Breast epithelium (tissue), 3 donors: ENCODE measurements around the gene KIF1B.

Experiments used
- CTCF ChIP-seq, 3 donors: fragments of 450-650 bp; IDR thresholded peaks; one replicate each; pipeline ENCODE4 v1.5.1; 2016 to 2017; ENCODE audit warnings: antibody characterized with exemption in 3 of 3, mild to moderate bottlenecking in 3 of 3, moderate library complexity in 3 of 3
- POLR2A ChIP-seq: fragments of 450-650 bp; IDR thresholded peaks from one replicate; pipeline ENCODE4 v1.6.1; 2016; ENCODE audit warnings: antibody characterized with exemption, mild to moderate bottlenecking, moderate library complexity

- TF ChIP-seq POLR2A: no peak
- no peak for TF ChIP-seq CTCF (IDR thresholded peaks at IDR 0.05)
These were observed 2.9 kb downstream of the KIF1B start for GRCh38 chr1:10213186-10213705.
